ENCODE data around the gene CEL. TPM values are rescaled to one million over a fixed set of nuclear protein-coding genes. Genes with fewer than 3 reads are reported as not detected.
"Not testable (repeated sequence)": the region's sequence is repeated elsewhere in the genome, so short reads cannot be mapped to it uniquely, and the experiment has no call there.

The CEL gene
- polyA plus RNA-seq, 6 donors from 2014 or later: 0.11 TPM; not detected in 5

- Mint-ChIP-seq H3K4me1 (no peaks in the 10 kb centered on the region), H3K27ac (no peak overlapping the region), H3K9me3 (no peaks in the 10 kb centered on the region), H3K36me3 (no peaks in the 10 kb centered on the region), H3K4me3 (no peak overlapping the region), H3K27me3 (peaks cover 0 to 5% (median 0%) of the 10 kb centered on the region in 3 donors)
- DNase-seq: no peak
- no peak for ATAC-seq (ENCODE audit: low read depth in 2 of 2)
Measured at GRCh38 chr9:133071484-133072150, 9.8 kb downstream of the CEL start.

GRCh38 chr9:133072210-133072609, 10.4 kb downstream of the CEL start:
- not testable (repeated sequence) for DNase-seq; H3K27me3 Mint-ChIP-seq; H3K27ac Mint-ChIP-seq; H3K4me3 Mint-ChIP-seq; H3K4me1 Mint-ChIP-seq; ATAC-seq (ENCODE audit: low read depth in 2 of 2); H3K36me3 Mint-ChIP-seq; H3K9me3 Mint-ChIP-seq

DNA sequence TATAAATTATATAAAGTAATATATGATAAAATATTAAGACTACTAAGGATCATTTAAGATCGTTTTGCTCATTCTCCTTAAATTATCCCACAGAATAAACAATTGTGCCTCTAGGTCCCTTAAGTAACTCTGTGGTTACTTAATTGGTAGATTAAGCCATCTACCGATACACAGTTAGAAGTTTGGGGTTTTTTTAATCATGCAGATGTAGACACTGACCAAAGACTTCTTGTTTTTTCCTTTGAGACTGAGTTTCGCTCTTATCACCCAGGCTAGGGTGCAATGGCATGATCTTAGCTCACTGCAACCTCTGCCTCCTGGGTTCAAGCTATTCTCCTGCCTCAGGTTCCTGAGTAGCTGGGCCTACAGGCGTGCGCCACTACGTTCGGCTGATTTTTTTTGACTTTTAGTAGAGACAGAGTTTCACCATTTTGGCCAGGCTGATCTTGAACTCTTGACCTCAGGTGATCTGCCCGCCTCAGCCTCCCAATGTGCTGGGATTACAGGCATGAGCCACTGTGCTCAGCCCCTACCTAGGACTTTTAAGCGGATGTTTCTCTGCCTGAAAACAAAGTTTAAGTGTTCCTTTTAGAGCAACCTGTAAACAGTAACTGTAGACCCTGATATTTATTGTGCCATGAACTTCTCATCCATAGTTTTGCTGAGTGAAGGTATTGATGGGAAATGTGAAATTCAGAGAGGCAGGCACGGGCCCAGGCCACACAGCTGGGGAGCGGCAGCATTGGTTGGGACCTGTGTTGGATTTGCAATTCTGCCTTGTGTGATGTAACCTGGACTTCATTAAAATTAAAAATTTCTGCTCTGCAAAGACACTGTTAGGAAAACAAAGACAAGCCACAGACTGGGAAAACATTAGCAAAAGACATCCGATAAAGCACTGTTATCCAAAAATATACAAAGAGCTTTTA, 11.6 kb downstream of the CEL start:
- no peak overlapping the region for H3K27ac Mint-ChIP-seq
- H3K4me3 Mint-ChIP-seq: no peak overlapping the region
- H3K9me3 Mint-ChIP-seq: no peaks in the 10 kb centered on the region
- DNase-seq (no peak), ATAC-seq (ENCODE audit: low read depth in 2 of 2) (no peak)
- H3K36me3 Mint-ChIP-seq: no peaks in the 10 kb centered on the region
- peaks cover 0 to 5% (median 0%) of the 10 kb centered on the region in 3 donors for H3K27me3 Mint-ChIP-seq
- no peaks in the 10 kb centered on the region for H3K4me1 Mint-ChIP-seq

DNA sequence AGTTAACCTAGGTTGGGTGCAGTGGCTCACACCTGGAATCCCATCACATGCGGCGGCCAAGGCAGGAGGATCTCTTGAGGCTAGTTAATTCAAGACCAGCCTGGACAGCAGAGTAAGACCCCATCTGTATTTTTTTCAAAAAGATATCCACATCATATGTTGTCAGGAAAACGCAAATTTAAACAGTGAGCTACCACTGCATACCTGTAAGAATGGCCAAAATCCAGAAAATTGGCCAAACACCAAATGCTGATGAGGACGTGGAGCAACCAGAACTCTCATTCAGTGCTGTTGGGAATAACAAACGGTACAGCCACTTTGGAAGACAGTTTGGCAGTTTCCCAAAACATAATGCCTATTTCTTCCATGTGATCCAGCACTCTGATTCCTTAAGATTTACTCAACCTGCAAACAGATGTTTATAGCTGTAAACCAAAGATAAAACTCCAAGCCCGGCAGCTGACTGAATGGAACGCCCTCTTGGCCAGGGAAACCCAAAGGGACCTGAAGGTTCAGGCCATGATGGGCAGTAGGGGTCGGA, 12.4 kb downstream of the CEL start:
- H3K36me3 Mint-ChIP-seq: no peaks in the 10 kb centered on the region
- DNase-seq (no peak), ATAC-seq (ENCODE audit: low read depth in 2 of 2) (no peak)
- H3K9me3 Mint-ChIP-seq: no peaks in the 10 kb centered on the region
- no peak overlapping the region for H3K27ac Mint-ChIP-seq
- no peak overlapping the region for H3K4me3 Mint-ChIP-seq
- H3K27me3 Mint-ChIP-seq: peaks cover 0 to 5% (median 0%) of the 10 kb centered on the region in 3 donors
- no peaks in the 10 kb centered on the region for H3K4me1 Mint-ChIP-seq

GRCh38 chr9:133075925-133076630, 14.3 kb downstream of the CEL start:
- H3K27me3 Mint-ChIP-seq: peaks cover 0 to 11% (median 11%) of the 10 kb centered on the region in 3 donors
- H3K4me1 Mint-ChIP-seq: no peaks in the 10 kb centered on the region
- H3K9me3 Mint-ChIP-seq: no peaks in the 10 kb centered on the region
- no peak overlapping the region for H3K27ac Mint-ChIP-seq
- H3K4me3 Mint-ChIP-seq: no peak overlapping the region
- no peaks in the 10 kb centered on the region for H3K36me3 Mint-ChIP-seq
- no peak for DNase-seq
- no peak for ATAC-seq (ENCODE audit: low read depth in 2 of 2)

- no peak overlapping the region for H3K4me3 Mint-ChIP-seq
- peaks cover 0 to 11% (median 11%) of the 10 kb centered on the region in 3 donors for H3K27me3 Mint-ChIP-seq
- no peak for DNase-seq
- ATAC-seq (ENCODE audit: low read depth in 2 of 2): no peak
- H3K27ac Mint-ChIP-seq: no peak overlapping the region
- no peaks in the 10 kb centered on the region for H3K36me3 Mint-ChIP-seq
- H3K4me1 Mint-ChIP-seq: no peaks in the 10 kb centered on the region
- no peaks in the 10 kb centered on the region for H3K9me3 Mint-ChIP-seq
Measured at GRCh38 chr9:133076691-133077090, 14.9 kb downstream of the CEL start.

DNA sequence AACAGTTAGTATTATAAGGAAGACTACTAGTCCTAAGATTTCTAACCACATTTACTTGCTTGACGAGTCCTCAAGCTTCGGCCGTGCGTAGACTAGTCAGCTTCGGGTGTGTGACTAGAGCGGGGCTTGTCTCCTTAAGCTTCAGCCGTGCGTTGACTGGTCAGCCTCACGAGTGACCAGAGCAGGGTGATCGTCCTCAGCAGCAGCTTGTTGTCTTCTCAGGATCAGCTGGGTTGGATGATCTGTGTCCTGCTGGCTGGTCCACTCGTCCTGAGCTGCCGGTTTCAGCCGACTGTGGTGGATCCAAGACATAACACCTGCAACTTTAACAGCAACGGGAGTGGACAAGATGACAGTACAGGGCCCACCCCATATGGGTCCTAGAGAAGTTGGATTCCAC, 16.7 kb downstream of the CEL start:
- Mint-ChIP-seq H3K27ac (no peak overlapping the region), H3K36me3 (no peaks in the 10 kb centered on the region), H3K27me3 (peaks cover 0 to 11% (median 9%) of the 10 kb centered on the region in 3 donors), H3K4me1 (no peaks in the 10 kb centered on the region), H3K4me3 (no peak overlapping the region), H3K9me3 (no peaks in the 10 kb centered on the region)
- no peak for ATAC-seq (ENCODE audit: low read depth in 2 of 2)
- DNase-seq: no peak

GRCh38 chr9:133080161-133080560, 18.4 kb downstream of the CEL start:
- ATAC-seq (ENCODE audit: low read depth in 2 of 2) (no peak), DNase-seq (no peak)
- Mint-ChIP-seq H3K36me3 (no peaks in the 10 kb centered on the region), H3K27me3 (peaks cover 0 to 11% (median 6%) of the 10 kb centered on the region in 3 donors), H3K9me3 (no peaks in the 10 kb centered on the region), H3K27ac (peak overlapping the region in 2 of 6 donors; percentile 10 to 78), H3K4me3 (no peak overlapping the region), H3K4me1 (no peaks in the 10 kb centered on the region)

DNA sequence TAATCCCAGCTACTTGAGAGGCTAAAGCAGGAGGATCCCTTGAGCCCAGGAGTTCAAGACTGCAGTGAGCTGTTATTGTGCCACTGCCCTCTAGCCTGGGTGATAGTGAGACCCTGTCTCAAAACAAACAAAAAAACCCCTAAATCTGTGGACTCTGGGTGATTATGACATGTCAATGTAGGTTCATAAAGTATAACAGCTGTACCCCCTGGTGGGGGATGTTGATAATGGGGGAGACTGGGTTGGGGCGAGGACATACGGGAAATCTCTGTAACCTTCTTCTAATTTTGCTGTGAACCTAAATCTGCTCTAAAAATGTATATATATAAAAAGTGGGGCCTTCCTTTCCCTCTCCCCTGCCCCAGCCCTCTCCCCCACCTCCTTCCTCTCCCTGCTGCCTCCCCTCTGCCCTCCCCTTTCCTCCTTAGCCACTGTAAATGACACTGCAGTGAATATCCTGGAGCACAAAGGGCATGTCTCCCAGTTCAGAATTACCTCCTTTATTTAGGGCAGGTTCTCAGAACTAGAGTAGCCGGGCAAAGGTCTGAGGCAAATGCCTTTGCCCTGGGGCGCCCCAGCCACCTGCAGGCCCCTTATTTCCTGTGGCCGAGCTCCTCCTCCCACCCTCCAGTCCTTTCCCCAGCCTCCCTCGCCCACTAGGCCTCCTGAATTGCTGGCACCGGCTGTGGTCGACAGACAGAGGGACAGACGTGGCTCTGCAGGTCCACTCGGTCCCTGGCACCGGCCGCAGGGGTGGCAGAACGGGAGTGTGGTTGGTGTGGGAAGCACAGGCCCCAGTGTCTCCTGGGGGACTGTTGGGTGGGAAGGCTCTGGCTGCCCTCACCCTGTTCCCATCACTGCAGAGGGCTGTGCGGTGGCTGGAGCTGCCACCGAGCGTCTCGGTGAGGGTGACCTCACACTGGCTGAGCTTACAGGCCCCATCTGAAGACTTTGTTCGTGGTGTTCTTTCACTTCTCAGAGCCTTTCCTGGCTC, 19.3 kb downstream of the CEL start:
- DNase-seq; H3K9me3 Mint-ChIP-seq; H3K4me3 Mint-ChIP-seq; H3K36me3 Mint-ChIP-seq; H3K4me1 Mint-ChIP-seq; H3K27ac Mint-ChIP-seq; ATAC-seq (ENCODE audit: low read depth in 2 of 2): not testable (repeated sequence)
- H3K27me3 Mint-ChIP-seq: peaks cover 0 to 11% (median 6%) of the 10 kb centered on the region in 3 donors

GRCh38 chr9:133081957-133082644, 20.3 kb downstream of the CEL start:
- peaks cover 0 to 11% (median 6%) of the 10 kb centered on the region in 3 donors for H3K27me3 Mint-ChIP-seq
- not testable (repeated sequence) for H3K4me1 Mint-ChIP-seq; H3K36me3 Mint-ChIP-seq; H3K9me3 Mint-ChIP-seq; H3K4me3 Mint-ChIP-seq; ATAC-seq (ENCODE audit: low read depth in 2 of 2); DNase-seq; H3K27ac Mint-ChIP-seq

DNA sequence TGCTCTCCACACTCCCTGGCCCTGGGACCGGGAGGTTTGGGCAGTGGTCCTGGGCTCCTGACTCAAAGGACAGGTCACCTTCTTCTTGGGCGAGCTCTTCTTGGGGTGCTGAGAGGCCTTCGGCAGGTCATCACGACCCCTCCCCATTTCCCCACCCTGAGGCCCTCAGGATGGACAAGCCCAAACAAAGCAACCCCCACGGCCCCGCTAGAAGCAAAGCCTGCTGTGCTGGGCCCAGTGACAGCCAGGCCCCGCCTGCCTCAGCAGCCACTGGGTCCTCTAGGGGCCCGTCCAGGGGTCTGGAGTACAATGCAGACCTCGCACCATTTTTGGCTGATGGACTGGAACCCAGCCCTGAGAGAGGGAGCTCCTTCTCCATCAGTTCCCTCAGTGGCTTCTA, 21.9 kb downstream of the CEL start:
- H3K4me3 Mint-ChIP-seq; ATAC-seq (ENCODE audit: low read depth in 2 of 2): not testable (repeated sequence)

DNA sequence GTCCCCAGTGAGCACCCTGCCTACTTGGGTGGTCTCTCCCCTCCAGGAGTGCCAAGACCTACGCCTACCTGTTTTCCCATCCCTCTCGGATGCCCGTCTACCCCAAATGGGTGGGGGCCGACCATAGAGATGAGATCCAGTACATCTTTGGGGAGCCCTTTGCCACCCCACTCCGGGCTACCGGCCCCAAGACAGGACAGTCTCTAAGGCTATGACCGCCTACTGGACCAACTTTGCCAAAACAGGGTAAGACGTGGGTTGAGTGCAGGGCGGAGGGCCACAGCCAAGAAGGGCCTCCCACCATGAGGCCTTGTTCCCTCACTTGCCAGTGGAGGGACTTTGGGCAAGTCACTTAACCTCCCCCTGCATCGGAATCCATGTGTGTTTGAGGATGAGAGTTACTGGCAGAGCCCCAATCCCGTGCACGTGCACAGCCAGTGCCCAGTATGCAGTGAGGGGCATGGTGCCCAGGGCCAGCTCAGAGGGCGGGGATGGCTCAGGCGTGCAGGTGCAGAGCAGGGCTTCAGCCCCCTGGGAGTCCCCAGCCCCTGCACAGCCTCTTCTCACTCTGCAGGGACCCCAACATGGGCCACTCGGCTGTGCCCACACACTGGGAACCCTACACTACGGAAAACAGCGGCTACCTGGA, 24.6 kb downstream of the CEL start:
- H3K9me3 Mint-ChIP-seq; H3K27me3 Mint-ChIP-seq; H3K4me1 Mint-ChIP-seq; H3K27ac Mint-ChIP-seq; ATAC-seq (ENCODE audit: low read depth in 2 of 2); DNase-seq; H3K36me3 Mint-ChIP-seq; H3K4me3 Mint-ChIP-seq: not testable (repeated sequence)

More for the DNA sequence above, 21.9 kb downstream of the CEL start:
- H3K27ac Mint-ChIP-seq, H3K4me1 Mint-ChIP-seq, H3K9me3 Mint-ChIP-seq, DNase-seq, H3K36me3 Mint-ChIP-seq: not testable (repeated sequence)
- H3K27me3 Mint-ChIP-seq: peaks cover 0 to 11% (median 6%) of the 10 kb centered on the region in 3 donors
